Measurements from ENCODE around the gene TMEM248.

- no peak for TF ChIP-seq CTCF (conservative IDR thresholded peaks at IDR 0.05; ENCODE audit: low read depth, low read length)
- TF ChIP-seq EZH2phosphoT487 (IDR thresholded peaks at IDR 0.05; ENCODE audit: borderline replicate concordance, low read length), result no peak
Observed at GRCh38 chr7:66925255-66925654, 4.2 kb downstream of the TMEM248 start.
